B cell (primary cell): ENCODE data around the gene UBXN6. TPM values are rescaled to one million over a fixed set of nuclear protein-coding genes. Genes with fewer than 3 reads are reported as not detected.

ENCODE experiments used
- polyA plus RNA-seq: library from polyadenylated mRNA; depleted of rRNA; stranded (reverse); fragments of >200 nt; gene quantifications from 2 replicates; pipeline ENCODE4 v1.2.3, GENCODE V29; 2012
- small RNA-seq: library from RNA; depleted of rRNA; stranded (forward); fragments of <200 nt; gene quantifications from one replicate; pipeline ENCODE3, GENCODE V24; 2012; ENCODE audit warnings: low replicate concordance, low read depth; ENCODE audit not compliant: insufficient read length
- total RNA-seq, 2 donors: library from RNA; stranded (reverse); fragments of 120-200 nt in 1 of 2; gene quantifications; 1 replicate in 1 of 2; 2 replicates in 1 of 2; pipeline versions ENCODE4 v1.2.3 to v1.2.4, GENCODE V29; 2013 to 2022

Gene UBXN6
- total and polyA plus RNA-seq, 2 donors (not counting 1 experiment from before 2014, with no cell fraction given), result 75.8 to 76.6 TPM

Small RNA genes lying within 50 kb of the gene (small RNA-seq; reads per million reads assigned to genes)
- gene MIR4746, result not detected

Other genes starting within 250 kb of the UBXN6 start
- gene EBI3, start 228.3 kb downstream of the UBXN6 start, total RNA-seq, result 11.3 and 15.6 TPM in 2 replicates
- gene EBI3, start 228.3 kb downstream of the UBXN6 start, polyA plus RNA-seq, result 9.4 and 11.9 TPM in 2 replicates
- gene YJU2, start 210.7 kb downstream of the UBXN6 start, total RNA-seq, result 39.8 and 40.3 TPM in 2 replicates
- 45.7 and 60.8 TPM in 2 replicates for gene YJU2, start 210.7 kb downstream of the UBXN6 start, polyA plus RNA-seq
- gene SHD, start 178.5 kb downstream of the UBXN6 start, total RNA-seq, result 0.17 TPM in 1 of 2 replicates, not detected in the other
- not detected in 2 replicates for gene SHD, start 178.5 kb downstream of the UBXN6 start, polyA plus RNA-seq
- gene TMIGD2, start 155.4 kb downstream of the UBXN6 start, total RNA-seq, result not detected in 2 replicates
- 0.24 and 0.66 TPM in 2 replicates for gene TMIGD2, start 155.4 kb downstream of the UBXN6 start, polyA plus RNA-seq
- 2.8 and 3.4 TPM in 2 replicates for gene FSD1, start 153.2 kb downstream of the UBXN6 start, total RNA-seq
- 2.7 and 3.2 TPM in 2 replicates for gene FSD1, start 153.2 kb downstream of the UBXN6 start, polyA plus RNA-seq
- gene STAP2, start 119.0 kb downstream of the UBXN6 start, total RNA-seq, result 0.27 and 0.51 TPM in 2 replicates
- 0.33 and 0.72 TPM in 2 replicates for gene STAP2, start 119.0 kb downstream of the UBXN6 start, polyA plus RNA-seq
- gene MPND, start 114.2 kb downstream of the UBXN6 start, total RNA-seq, result 25.6 and 30.3 TPM in 2 replicates
- gene MPND, start 114.2 kb downstream of the UBXN6 start, polyA plus RNA-seq, result 11.8 and 14.5 TPM in 2 replicates
- 37.2 and 41.9 TPM in 2 replicates for gene SH3GL1, start 57.2 kb downstream of the UBXN6 start, total RNA-seq
- 42.4 and 45.2 TPM in 2 replicates for gene SH3GL1, start 57.2 kb downstream of the UBXN6 start, polyA plus RNA-seq
- gene CHAF1A, start 55.2 kb downstream of the UBXN6 start, total RNA-seq, result 17.3 and 19.7 TPM in 2 replicates
- gene CHAF1A, start 55.2 kb downstream of the UBXN6 start, polyA plus RNA-seq, result 15.1 and 15.7 TPM in 2 replicates
- 49.3 and 49.9 TPM in 2 replicates for gene HDGFL2, start 14.5 kb upstream of the UBXN6 start, total RNA-seq
- gene HDGFL2, start 14.5 kb upstream of the UBXN6 start, polyA plus RNA-seq, result 16.6 and 18.4 TPM in 2 replicates
- gene PLIN4, start 60.7 kb upstream of the UBXN6 start, total RNA-seq, result 0.05 and 0.07 TPM in 2 replicates
- gene PLIN4, start 60.7 kb upstream of the UBXN6 start, polyA plus RNA-seq, result 0.04 TPM in 2 replicates
- 0.15 and 1.00 TPM in 2 replicates for gene PLIN5, start 77.4 kb upstream of the UBXN6 start, total RNA-seq
- 0.27 and 0.56 TPM in 2 replicates for gene PLIN5, start 77.4 kb upstream of the UBXN6 start, polyA plus RNA-seq
- gene LRG1, start 82.2 kb upstream of the UBXN6 start, total RNA-seq, result 0.27 and 0.32 TPM in 2 replicates
- 0.21 and 0.48 TPM in 2 replicates for gene LRG1, start 82.2 kb upstream of the UBXN6 start, polyA plus RNA-seq
- gene SEMA6B, start 101.9 kb upstream of the UBXN6 start, total RNA-seq, result 0.42 and 0.46 TPM in 2 replicates
- gene SEMA6B, start 101.9 kb upstream of the UBXN6 start, polyA plus RNA-seq, result 0.88 TPM in 1 of 2 replicates, not detected in the other
- 20.9 and 21.7 TPM in 2 replicates for gene TNFAIP8L1, start 181.7 kb upstream of the UBXN6 start, total RNA-seq
- 6.4 and 9.1 TPM in 2 replicates for gene TNFAIP8L1, start 181.7 kb upstream of the UBXN6 start, polyA plus RNA-seq
- 18.1 and 21.2 TPM in 2 replicates for gene MYDGF, start 212.5 kb upstream of the UBXN6 start, total RNA-seq
- gene MYDGF, start 212.5 kb upstream of the UBXN6 start, polyA plus RNA-seq, result 29.9 and 42.3 TPM in 2 replicates